NCI-H2227 treated with DMSO at 0.1 percent for 48 hours (cell line): ENCODE data around the gene FNDC5.
"Not testable (repeated sequence)": the region's sequence is repeated elsewhere in the genome, so short reads cannot be mapped to it uniquely, and the experiment has no call there.

ENCODE experiments used
- DNase-seq: peaks from one replicate; lab custom pipeline; 2025; lab: John Stamatoyannopoulos, UW

Gene FNDC5

DNA sequence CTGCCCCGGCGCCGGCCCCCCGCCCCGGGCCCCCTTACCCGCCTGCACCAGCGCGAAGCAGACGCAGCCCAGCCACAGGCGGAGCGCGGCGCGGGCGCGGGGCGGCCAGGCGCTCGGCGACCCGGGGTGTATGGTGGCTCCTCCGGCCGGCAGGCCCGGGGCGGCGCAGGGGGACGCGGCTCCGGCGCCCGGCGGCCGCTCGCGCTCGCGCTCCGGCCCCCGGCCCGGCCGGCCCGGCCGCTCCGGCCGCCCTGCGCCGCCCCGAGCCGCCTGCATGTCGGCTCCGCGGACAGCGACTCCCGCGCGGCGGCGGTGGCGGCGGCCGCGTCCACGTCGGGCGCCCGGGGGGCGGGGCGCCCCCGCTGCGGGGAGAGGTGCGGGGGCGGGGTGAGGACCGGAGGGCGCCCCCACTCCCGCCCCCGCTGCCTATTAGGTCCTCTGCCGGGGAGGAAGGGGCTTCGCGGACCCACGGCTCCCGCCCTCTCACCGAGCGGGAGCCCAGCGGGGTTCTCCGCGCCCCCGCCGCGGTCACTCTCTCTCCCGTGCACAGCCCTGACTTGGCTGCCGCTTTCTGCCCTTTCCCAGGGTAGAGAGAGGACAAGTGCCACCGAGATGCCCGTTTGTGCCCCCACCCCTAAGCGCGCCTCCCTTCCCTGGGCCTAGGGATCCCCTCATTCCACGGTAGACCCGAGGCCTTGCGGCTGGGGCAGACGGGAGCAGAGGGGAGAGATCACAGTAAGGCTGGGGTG is at the start of gene FNDC5:
Gene FNDC5, minus strand, starts transcription at position 298 of the 749 bp plus-strand sequence.
- no peak for DNase-seq

GRCh38 chr1:32919811-32920733 is 49.4 kb upstream of the FNDC5 start:
- DNase-seq, result no peak

- peak; percentile 42 for DNase-seq
These were observed 47.5 kb upstream of the FNDC5 start for GRCh38 chr1:32918179-32918578.

- no peak for DNase-seq
These were observed 46.8 kb upstream of the FNDC5 start for GRCh38 chr1:32917521-32917920.

- no peak for DNase-seq
These were observed 45.3 kb upstream of the FNDC5 start for GRCh38 chr1:32915766-32916706.

DNA sequence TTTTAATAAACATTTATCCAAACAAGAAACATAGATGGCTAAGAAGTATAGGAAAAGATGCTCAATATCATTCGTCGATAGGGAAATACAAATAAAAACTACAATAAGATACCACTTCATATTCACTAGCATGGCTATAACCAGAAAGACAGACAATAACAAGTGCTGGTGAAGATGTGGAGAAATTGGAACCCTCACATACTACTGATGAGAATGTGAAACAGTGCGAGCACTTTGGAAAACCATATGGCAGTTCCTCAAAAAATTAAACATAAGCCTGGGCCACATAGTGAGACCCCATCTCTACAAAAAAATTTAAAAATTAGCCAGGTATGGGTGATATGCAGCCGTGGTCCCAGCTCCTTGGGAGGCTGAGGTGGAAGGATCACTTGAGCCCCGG is 39.6 kb upstream of the FNDC5 start:
- DNase-seq, result no peak

GRCh38 chr1:32907435-32907834 is 36.7 kb upstream of the FNDC5 start:
- DNase-seq, result peak; percentile 31

- no peak for DNase-seq
These were observed 35.9 kb upstream of the FNDC5 start for GRCh38 chr1:32906654-32907053.

DNA sequence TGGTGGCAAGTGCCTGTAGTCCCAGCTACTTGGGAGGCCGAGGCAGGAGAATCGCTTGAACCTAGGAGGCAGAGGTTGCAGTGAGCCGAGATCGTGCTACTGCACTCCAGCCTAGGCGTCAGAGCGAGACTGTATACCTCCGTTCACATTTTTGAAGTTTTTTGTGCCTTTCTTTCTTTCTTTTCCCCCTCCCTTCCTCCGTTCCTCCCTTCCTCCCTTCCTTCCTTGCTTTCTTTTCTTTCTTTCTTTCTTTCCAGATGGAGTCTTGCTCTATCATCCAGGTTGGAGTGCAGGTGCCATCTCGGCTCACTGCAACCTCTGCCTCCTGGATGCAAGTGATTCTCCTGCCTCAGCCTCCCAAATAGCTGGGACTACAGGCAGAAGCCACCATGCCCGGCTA is 34.9 kb upstream of the FNDC5 start:
- DNase-seq, result not testable (repeated sequence)

DNA sequence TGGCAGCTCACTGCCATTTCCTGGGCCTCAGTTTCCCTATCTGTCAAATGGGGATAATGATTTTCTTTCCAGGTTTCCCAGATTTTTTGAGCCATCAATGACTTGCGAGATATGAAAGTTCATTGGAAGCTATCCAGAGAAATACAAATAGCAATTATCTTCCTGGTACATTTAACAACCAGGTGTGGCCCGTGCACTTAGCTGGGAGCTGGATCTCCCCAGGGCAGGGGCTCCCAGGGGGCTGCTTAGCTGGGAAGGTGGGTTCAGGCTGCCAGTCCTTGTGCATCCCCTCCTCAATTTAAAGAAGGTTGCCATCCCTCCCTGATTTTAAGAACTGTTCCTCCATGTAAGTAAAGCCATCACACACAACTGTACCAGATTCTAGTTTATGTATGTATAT is 34.1 kb upstream of the FNDC5 start:
- DNase-seq, result no peak

- DNase-seq, result no peak
These were observed 33.5 kb upstream of the FNDC5 start for GRCh38 chr1:32903991-32904785.

- no peak for DNase-seq
These were observed 31.8 kb upstream of the FNDC5 start for GRCh38 chr1:32902535-32902920.

DNA sequence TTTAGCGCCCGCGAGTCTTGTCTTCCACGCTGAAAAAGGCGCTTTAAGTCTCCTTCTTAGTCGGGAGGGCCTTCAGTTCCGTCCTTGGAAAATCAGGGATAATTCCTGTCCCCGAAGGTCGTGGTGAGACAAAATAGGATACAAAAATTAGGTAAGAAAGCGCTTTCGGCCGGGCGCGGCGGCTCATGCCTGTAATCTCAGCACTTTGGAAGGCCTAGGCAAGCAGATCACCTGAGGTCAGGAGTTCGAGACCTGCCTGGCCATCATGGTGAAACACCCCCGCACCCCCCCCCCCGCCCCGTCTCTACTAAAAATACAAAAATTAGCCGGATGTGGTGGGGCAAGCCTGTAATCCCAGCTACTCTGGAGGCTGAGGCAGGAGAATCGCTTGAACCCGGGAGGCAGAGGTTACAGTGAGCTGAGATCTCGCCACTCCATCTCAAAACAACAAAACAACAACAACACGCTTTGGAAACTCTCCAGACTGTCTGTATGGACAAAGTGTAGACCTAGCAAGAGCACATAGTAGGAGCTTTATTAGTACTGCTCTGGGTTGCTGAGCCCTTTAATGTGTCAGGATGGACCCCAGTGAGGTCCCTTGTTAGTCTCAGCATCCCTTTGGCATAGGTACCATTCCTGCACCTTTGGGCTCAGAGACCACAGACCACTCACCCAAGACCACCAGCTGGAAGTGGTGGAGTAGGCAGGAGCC is 31.3 kb upstream of the FNDC5 start:
- DNase-seq, result no peak

DNA sequence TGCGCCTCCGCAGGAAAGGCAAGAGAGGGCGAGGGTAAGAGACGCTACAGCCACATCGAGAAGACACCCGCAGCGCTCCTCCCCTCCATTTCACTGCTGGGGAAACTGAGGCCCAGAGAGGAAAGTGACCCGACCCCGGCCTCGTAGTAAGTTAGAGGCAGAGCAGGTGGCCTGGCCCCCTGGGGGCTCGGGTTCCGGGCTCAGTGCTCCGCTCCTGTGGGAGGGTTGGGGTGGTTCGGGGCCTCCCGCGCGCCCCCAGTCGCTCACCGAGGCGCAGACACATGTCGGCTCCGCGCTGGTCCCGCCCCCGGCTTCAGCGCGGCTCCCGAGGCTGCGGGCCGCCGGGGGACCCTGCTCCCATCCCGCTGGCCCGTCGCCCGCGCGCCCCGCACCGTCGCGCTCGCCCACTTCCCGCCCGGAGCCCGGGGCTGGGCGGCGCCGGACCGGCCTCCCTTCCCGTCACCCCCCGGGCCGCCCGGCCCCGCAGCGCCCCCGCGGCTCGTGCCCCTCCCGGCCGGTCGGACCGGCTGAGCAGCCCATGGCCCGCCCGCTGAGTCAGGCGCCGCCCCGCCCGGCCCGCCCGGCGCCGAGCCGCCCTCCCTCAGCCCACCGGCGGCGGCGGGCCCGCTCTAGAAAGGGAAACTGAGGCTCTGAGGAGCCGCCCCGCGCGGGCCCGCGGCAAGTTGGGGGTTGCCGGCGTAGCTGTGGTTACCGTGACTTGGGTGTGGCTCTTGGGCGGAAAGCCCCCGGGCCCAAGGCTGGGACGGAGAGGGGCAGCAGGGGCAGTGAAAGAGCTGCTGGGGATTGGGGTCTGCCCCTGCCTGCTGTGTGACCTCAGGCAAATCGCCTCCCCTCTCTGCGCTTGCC is 30.5 kb upstream of the FNDC5 start, which contains the start of gene TMEM54:
Gene TMEM54, minus strand, starts transcription at position 434 of the 867 bp plus-strand sequence. Its CDS starts 151 bp downstream, at position 283.
- no peak for DNase-seq

GRCh38 chr1:32900371-32900955 is 29.8 kb upstream of the FNDC5 start:
- DNase-seq, result no peak

- no peak for DNase-seq
These were observed 29.0 kb upstream of the FNDC5 start for GRCh38 chr1:32899586-32900296.

GRCh38 chr1:32898958-32899357 is 28.2 kb upstream of the FNDC5 start:
- DNase-seq, result no peak

- DNase-seq, result no peak
These were observed 27.3 kb upstream of the FNDC5 start for GRCh38 chr1:32898056-32898455.
